SK-N-SH (cell line): ENCODE measurements around the gene KRTAP22-2. TPM values are rescaled to one million over a fixed set of nuclear protein-coding genes. Genes with fewer than 3 reads are reported as not detected.

Experiments used
- CTCF ChIA-PET: fragments of 300-600, 350-600 bp; formaldehyde crosslinking; extraction: SDS; loops from one replicate; lab custom pipeline; 2021; lab: Yijun Ruan, JAX
- POLR2A ChIA-PET: fragments of 350-600 bp; sonication (Branson Sonifier 250); formaldehyde crosslinking; extraction: SDS; loops from one replicate; lab custom pipeline; 2020; ENCODE audit warnings: antibody characterized with exemption, inconsistent platforms; lab: Yijun Ruan, JAX
- DNase-seq: peaks from one replicate; pipeline ENCODE4 v3.0.0; 2012
- H2AFZ ChIP-seq: fragments of 200-600 bp; sonication (generic); 2 replicates; pipeline ENCODE4 v1.8.1; 2016; ENCODE audit warnings: antibody characterized with exemption, mild to moderate bottlenecking, low read depth
- H3F3A ChIP-seq: fragments of 200-600 bp; sonication (generic); replicated peaks from 2 replicates; pipeline ENCODE3; 2016; ENCODE audit warnings: antibody characterized with exemption, mild to moderate bottlenecking; ENCODE audit not compliant: insufficient read depth
- H3K27ac ChIP-seq, 2 experiments: fragments of 200-500 bp in 1 of 2; fragments of 200-600 bp in 1 of 2; sonication (Bioruptor generic) in 1 of 2; sonication (generic), shearing (Covaris generic) in 1 of 2; 2 replicates each; pipeline versions ENCODE4 v1.5.1 to v1.6.1; 2014 to 2016; ENCODE audit warnings: low read depth in 2 of 2, inconsistent platforms in 1 of 2, low read length in 1 of 2, mild to moderate bottlenecking in 1 of 2, mixed read lengths in 1 of 2
- H3K27me3 ChIP-seq: fragments of 200-600 bp; sonication (generic), shearing (Covaris generic); 2 replicates; pipeline ENCODE4 v1.6.1; 2016; ENCODE audit warnings: mixed run types; ENCODE audit not compliant: insufficient read depth
- H3K36me3 ChIP-seq, 2 experiments: fragments of 200-500 bp in 1 of 2; fragments of 200-600 bp in 1 of 2; sonication (Bioruptor generic) in 1 of 2; sonication (generic) in 1 of 2; replicated peaks in 1 of 2; 2 replicates each; pipeline versions ENCODE3 to v1.5.1; 2014 to 2016; ENCODE audit warnings: low read length in 1 of 2, mild to moderate bottlenecking in 1 of 2; ENCODE audit not compliant: insufficient read depth in 2 of 2, control insufficient read depth in 1 of 2
- H3K4me1 ChIP-seq, 2 experiments: fragments of 200-500 bp in 1 of 2; fragments of 200-600 bp in 1 of 2; sonication (Bioruptor generic) in 1 of 2; sonication (generic), shearing (Covaris generic) in 1 of 2; 2 replicates each; pipeline versions ENCODE4 v1.5.1 to v1.6.1; 2014 to 2016; ENCODE audit warnings: low read depth in 1 of 2, low read length in 1 of 2, mixed run types in 1 of 2; ENCODE audit not compliant: insufficient read depth in 2 of 2, control insufficient read depth in 1 of 2
- H3K4me2 ChIP-seq: fragments of 200-600 bp; sonication (generic), shearing (Covaris generic); 2 replicates; pipeline ENCODE4 v1.6.1; 2017; ENCODE audit warnings: mixed run types
- H3K4me3 ChIP-seq, 2 experiments: fragments of 200-500 bp in 1 of 2; fragments of 200-600 bp in 1 of 2; sonication (Bioruptor generic) in 1 of 2; sonication (generic), shearing (Covaris generic) in 1 of 2; 2 replicates each; pipeline versions ENCODE4 v1.5.1 to v1.8.1; 2014 to 2016; ENCODE audit warnings: low read depth in 2 of 2, inconsistent platforms in 1 of 2, low read length in 1 of 2, mild to moderate bottlenecking in 1 of 2, mixed read lengths in 1 of 2, moderate library complexity in 1 of 2
- H3K79me2 ChIP-seq: fragments of 200-600 bp; sonication (generic); 2 replicates; pipeline ENCODE4 v1.8.1; 2017; ENCODE audit warnings: mild to moderate bottlenecking; ENCODE audit not compliant: insufficient read depth
- H3K9ac ChIP-seq: fragments of 200-600 bp; sonication (generic); 2 replicates; pipeline ENCODE4 v1.6.1; 2017; ENCODE audit warnings: mixed run types
- H3K9me2 ChIP-seq: fragments of 200-600 bp; sonication (generic); 2 replicates; pipeline ENCODE4 v1.6.1; 2017; ENCODE audit warnings: mixed run types
- H3K9me3 ChIP-seq: fragments of 200-600 bp; sonication (generic); 2 replicates; pipeline ENCODE4 v1.6.1; 2017; ENCODE audit warnings: mixed run types, mild to moderate bottlenecking, moderate library complexity
- H4K20me1 ChIP-seq: fragments of 200-600 bp; sonication (generic); 2 replicates; pipeline ENCODE4 v1.6.1; 2017; ENCODE audit warnings: mild to moderate bottlenecking, mixed run types; ENCODE audit not compliant: insufficient read depth
- FOSL2 ChIP-seq: IDR thresholded peaks from 2 replicates; pipeline ENCODE4 v1.4.0; 2012; ENCODE audit warnings: low read depth, mild to moderate bottlenecking, moderate library complexity, borderline replicate concordance
- GATA2 ChIP-seq: sonication (generic); formaldehyde crosslinking; IDR thresholded peaks from 2 replicates; pipeline ENCODE4 v1.5.0; 2020; ENCODE audit warnings: mild to moderate bottlenecking, missing genetic modification reagents
- MXI1 ChIP-seq: IDR thresholded peaks from 2 replicates; pipeline ENCODE4 v1.6.1; 2012; ENCODE audit warnings: mild to moderate bottlenecking, low read depth, low read length, improper control_type of control experiment
- SMC3 ChIP-seq: IDR thresholded peaks from 2 replicates; pipeline ENCODE4 v1.6.1; 2012; ENCODE audit warnings: low read depth, low read length, improper control_type of control experiment
- WGBS: methylation state at CpG from one replicate; pipeline ENCODE4 v1.1.6; 2017; ENCODE audit warnings: low lambda C conversion rate; 5-methylcytosine and 5-hydroxymethylcytosine counted together
- polyA plus RNA-seq, 3 experiments: library from polyadenylated mRNA; depleted of rRNA; stranded (reverse); fragments of >200 nt; gene quantifications; 2 replicates each; pipeline ENCODE4 v1.2.3, GENCODE V29; 2012
- TF ChIP-seq, protein P1 (sequence below): IDR thresholded peaks from 2 replicates; pipeline ENCODE4 v1.4.0; 2012; ENCODE audit warnings: low read depth, borderline replicate concordance
- TF ChIP-seq, protein P2 (sequence below): IDR thresholded peaks from 2 replicates; pipeline ENCODE4; 2012
- TF ChIP-seq, protein P3 (sequence below): fragments of 200-600 bp; sonication (generic); IDR thresholded peaks from 2 replicates; pipeline ENCODE4 v1.6.1; 2017; ENCODE audit warnings: antibody characterized with exemption, mild to moderate bottlenecking, moderate library complexity

Gene KRTAP22-2
- polyA plus RNA-seq, 1 of the 3 experiments (the other 2 are of a cell fraction): not detected

DNA sequence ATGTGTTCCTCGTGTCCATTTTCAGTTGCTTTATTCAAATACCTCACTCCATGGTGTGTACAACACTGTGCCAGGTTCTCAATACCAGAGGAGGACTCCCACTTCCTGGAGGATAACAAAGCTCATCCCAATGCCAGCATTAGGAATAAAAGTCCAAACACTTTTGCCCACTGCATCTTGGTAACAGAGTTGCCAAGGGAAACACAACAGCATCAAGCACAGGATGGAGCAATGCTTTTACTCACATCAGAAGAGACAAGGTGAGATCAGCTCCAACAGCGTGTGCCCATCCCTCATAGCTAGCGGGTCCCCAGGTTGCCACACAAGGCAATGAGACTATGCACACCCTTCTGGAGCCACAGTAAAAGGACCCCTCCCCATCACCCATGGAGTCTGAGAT, 33.2 kb upstream of the KRTAP22-2 start:
- Histone ChIP-seq H3K4me1 (no peaks in the 10 kb centered on the region), H3K36me3 (no peaks in the 10 kb centered on the region), H3K4me3 (no peak overlapping the region), H4K20me1 (no peaks in the 10 kb centered on the region), H3K4me2 (no peak overlapping the region; the same call in 1 of the 2 replicates), H3K9ac (no peak overlapping the region), H3K27me3 (no peaks in the 10 kb centered on the region), H3K9me3 (no peaks in the 10 kb centered on the region), H3K9me2 (no peaks in the 10 kb centered on the region), H3F3A (no peaks in the 10 kb centered on the region), H3K27ac (no peak overlapping the region), H2AFZ (no peak overlapping the region), H3K79me2 (no peaks in the 10 kb centered on the region)
- no peak for TF ChIP-seq SMC3
- TF ChIP-seq, protein P1, sequence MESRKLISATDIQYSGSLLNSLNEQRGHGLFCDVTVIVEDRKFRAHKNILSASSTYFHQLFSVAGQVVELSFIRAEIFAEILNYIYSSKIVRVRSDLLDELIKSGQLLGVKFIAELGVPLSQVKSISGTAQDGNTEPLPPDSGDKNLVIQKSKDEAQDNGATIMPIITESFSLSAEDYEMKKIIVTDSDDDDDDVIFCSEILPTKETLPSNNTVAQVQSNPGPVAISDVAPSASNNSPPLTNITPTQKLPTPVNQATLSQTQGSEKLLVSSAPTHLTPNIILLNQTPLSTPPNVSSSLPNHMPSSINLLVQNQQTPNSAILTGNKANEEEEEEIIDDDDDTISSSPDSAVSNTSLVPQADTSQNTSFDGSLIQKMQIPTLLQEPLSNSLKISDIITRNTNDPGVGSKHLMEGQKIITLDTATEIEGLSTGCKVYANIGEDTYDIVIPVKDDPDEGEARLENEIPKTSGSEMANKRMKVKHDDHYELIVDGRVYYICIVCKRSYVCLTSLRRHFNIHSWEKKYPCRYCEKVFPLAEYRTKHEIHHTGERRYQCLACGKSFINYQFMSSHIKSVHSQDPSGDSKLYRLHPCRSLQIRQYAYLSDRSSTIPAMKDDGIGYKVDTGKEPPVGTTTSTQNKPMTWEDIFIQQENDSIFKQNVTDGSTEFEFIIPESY: no peak
- POLR2A ChIA-PET: no interaction called here
- CTCF ChIA-PET: no interaction called here
- no peak for DNase-seq
- WGBS: 0% methylated on average over 1 of the region's 3 CpGs

DNA sequence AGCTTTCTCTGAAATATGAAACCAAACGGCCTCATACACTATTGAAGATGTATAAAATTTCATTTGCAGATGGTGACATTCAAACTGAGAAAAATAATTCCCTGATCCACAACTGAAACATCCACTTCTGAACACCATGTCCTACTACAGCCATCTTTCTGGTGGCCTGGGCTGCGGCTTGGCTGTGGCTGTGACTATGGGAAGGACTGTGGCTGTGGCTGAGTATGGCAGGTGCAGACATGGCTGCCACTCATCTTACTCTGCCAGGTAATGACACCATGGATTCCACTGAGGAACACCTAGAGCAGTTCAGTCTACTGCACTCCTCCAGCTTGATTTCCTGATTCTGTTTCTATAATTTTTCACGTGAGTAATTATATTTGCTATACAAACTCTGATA, 30.3 kb upstream of the KRTAP22-2 start, which contains the start of gene KRTAP20-4:
Gene KRTAP20-4 (plus strand): TSS at position 106 of the 400 bp plus-strand sequence.
- H3K79me2 ChIP-seq: no peaks in the 10 kb centered on the region
- ChIA-PET CTCF (no interaction called here), POLR2A (no interaction called here)
- H3K4me3 ChIP-seq: no peak within 1 kb of the TSS
- WGBS: 6% methylated on average over 3 of the region's 3 CpGs
- no peaks in the 10 kb centered on the region for H3K4me1 ChIP-seq
- H3K36me3 ChIP-seq: no peaks in the 10 kb centered on the region
- no peak within 1 kb of the TSS for H3K4me2 ChIP-seq
- TF ChIP-seq, protein P2, sequence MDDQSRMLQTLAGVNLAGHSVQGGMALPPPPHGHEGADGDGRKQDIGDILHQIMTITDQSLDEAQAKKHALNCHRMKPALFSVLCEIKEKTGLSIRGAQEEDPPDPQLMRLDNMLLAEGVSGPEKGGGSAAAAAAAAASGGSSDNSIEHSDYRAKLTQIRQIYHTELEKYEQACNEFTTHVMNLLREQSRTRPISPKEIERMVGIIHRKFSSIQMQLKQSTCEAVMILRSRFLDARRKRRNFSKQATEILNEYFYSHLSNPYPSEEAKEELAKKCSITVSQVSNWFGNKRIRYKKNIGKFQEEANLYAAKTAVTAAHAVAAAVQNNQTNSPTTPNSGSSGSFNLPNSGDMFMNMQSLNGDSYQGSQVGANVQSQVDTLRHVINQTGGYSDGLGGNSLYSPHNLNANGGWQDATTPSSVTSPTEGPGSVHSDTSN: no peak
- TF ChIP-seq FOSL2 (no peak), GATA2 (no peak), MXI1 (no peak)
- TF ChIP-seq, protein P1: no peak
- TF ChIP-seq, protein P3, sequence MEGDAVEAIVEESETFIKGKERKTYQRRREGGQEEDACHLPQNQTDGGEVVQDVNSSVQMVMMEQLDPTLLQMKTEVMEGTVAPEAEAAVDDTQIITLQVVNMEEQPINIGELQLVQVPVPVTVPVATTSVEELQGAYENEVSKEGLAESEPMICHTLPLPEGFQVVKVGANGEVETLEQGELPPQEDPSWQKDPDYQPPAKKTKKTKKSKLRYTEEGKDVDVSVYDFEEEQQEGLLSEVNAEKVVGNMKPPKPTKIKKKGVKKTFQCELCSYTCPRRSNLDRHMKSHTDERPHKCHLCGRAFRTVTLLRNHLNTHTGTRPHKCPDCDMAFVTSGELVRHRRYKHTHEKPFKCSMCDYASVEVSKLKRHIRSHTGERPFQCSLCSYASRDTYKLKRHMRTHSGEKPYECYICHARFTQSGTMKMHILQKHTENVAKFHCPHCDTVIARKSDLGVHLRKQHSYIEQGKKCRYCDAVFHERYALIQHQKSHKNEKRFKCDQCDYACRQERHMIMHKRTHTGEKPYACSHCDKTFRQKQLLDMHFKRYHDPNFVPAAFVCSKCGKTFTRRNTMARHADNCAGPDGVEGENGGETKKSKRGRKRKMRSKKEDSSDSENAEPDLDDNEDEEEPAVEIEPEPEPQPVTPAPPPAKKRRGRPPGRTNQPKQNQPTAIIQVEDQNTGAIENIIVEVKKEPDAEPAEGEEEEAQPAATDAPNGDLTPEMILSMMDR: no peak
- H3K27me3 ChIP-seq: no peaks in the 10 kb centered on the region
- no peak within 1 kb of the TSS for H3K9ac ChIP-seq
- DNase-seq: no peak
- no peaks in the 10 kb centered on the region for H4K20me1 ChIP-seq
- H3F3A ChIP-seq: no peaks in the 10 kb centered on the region
- no peak within 1 kb of the TSS for H2AFZ ChIP-seq
- no peak within 1 kb of the TSS; a peak in 1 of 4 replicates for H3K27ac ChIP-seq
- no peaks in the 10 kb centered on the region for H3K9me3 ChIP-seq
- H3K9me2 ChIP-seq: no peaks in the 10 kb centered on the region
